ENCODE data around the gene UQCR10. TPM values are rescaled to one million over a fixed set of nuclear protein-coding genes. Genes with fewer than 3 reads are reported as not detected.

UQCR10 gene
- total and polyA plus RNA-seq, 11 donors, result 244 to 1,063 (median 321) TPM

DNA sequence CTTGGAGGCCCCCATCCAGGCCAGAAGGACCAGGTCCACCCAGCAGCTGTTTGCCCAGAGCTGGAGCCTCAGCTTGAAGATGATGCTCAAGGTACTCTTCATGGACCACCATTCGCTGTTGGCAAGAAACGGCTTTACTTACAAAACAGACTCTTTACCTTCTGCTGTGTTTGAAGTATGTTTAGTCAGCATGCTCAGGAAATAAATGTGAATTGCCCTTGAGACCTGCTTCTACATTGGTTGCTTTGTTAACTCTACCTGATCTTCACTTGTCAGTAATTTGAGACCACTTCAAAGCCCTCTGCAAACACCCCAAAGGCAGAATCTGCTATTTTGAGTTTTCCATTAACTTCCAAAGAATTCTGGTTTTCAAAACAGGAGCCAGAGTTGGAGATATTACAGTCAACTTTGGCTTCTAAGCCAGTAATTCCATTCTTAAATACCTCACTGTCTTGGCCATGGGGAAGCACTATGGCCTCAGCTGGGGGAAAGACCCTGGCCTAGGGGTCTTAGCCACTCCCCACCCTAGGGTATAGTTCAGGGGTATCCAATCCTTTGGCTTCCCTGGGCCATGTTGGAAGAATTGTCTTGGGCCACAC lies 2.7 kb downstream of the UQCR10 start:
- ATAC-seq, result no peak
- peaks cover 6 to 44% (median 28%) of the 10 kb centered on the region in 12 donors for H3K4me1 ChIP-seq
- WGBS, 4 donors, result 82 to 98% (median 95%) methylated on average over 2 of the region's 2 CpGs
- no peak for TF ChIP-seq POLR2A (IDR thresholded peaks at IDR 0.05)
- TF ChIP-seq, protein P1, sequence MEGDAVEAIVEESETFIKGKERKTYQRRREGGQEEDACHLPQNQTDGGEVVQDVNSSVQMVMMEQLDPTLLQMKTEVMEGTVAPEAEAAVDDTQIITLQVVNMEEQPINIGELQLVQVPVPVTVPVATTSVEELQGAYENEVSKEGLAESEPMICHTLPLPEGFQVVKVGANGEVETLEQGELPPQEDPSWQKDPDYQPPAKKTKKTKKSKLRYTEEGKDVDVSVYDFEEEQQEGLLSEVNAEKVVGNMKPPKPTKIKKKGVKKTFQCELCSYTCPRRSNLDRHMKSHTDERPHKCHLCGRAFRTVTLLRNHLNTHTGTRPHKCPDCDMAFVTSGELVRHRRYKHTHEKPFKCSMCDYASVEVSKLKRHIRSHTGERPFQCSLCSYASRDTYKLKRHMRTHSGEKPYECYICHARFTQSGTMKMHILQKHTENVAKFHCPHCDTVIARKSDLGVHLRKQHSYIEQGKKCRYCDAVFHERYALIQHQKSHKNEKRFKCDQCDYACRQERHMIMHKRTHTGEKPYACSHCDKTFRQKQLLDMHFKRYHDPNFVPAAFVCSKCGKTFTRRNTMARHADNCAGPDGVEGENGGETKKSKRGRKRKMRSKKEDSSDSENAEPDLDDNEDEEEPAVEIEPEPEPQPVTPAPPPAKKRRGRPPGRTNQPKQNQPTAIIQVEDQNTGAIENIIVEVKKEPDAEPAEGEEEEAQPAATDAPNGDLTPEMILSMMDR (IDR thresholded peaks at IDR 0.05), result no peak
- peaks cover 2 to 34% (median 27%) of the 10 kb centered on the region in 9 donors for H3K36me3 ChIP-seq
- no peaks in the 10 kb centered on the region for H3K9me3 ChIP-seq
- intact Hi-C loops (cut with DNase I), result loop anchor here in 5 of 10 donors (5.0 to 10.0 kb wide), 6 partner anchors 62 to 235 kb away; partner anchors contain the start of genes ASCC2 (in 2 of the 5) and MTMR3 (in 2 of the 5)
- no peak overlapping the region for H3K4me3 ChIP-seq
- H3K27me3 ChIP-seq, result no peaks in the 10 kb centered on the region
- DNase-seq, result no peak
- H3K27ac ChIP-seq, result peak overlapping the region in 1 of 12 donors; percentile 4

DNA sequence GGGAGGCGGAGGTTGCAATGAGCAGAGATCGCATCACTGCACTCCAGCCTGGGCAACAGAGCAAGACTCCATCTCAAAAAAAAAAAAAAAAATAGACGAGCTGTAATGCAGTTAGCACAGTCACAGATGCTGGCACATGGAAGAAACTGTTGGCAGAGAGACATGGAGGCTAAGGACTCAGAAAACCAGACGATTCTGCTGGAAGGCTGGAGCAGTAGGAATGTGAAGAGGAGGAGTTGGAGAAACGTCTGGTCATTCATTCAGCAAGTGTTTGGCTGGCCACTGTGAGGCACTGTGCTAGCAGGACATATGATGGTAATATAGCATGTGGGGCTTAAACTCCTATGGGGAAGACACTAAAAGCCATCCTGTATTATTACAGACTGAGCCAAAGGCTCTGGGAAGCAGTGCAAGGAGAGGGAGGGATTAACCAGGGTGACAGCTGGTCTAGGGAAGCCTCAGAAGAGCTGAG lies 5.0 kb downstream of the UQCR10 start:
- peaks cover 6 to 38% (median 19%) of the 10 kb centered on the region in 12 donors for H3K4me1 ChIP-seq
- intact Hi-C loops (cut with DNase I), result loop anchor here in 1 of 10 donors (10.0 kb wide), 1 partner anchor 113 kb away; the partner anchor contains the start of gene MTMR3
- ATAC-seq, result peak in 3 of 4 donors; percentile 20 to 39 (median 34)
- H3K27me3 ChIP-seq, result no peaks in the 10 kb centered on the region
- peak overlapping the region in 1 of 12 donors; percentile 18 for H3K27ac ChIP-seq
- DNase-seq, result peak in 2 of 5 donors; percentile 38 to 47
- no peak overlapping the region for H3K4me3 ChIP-seq
- WGBS, 4 donors, result 45 to 55% (median 50%) methylated on average over 5 of the region's 5 CpGs
- H3K36me3 ChIP-seq, result peaks cover 2 to 34% (median 27%) of the 10 kb centered on the region in 9 donors
- no peaks in the 10 kb centered on the region for H3K9me3 ChIP-seq
- TF ChIP-seq POLR2A (IDR thresholded peaks at IDR 0.05), result no peak
- TF ChIP-seq, protein P1 (IDR thresholded peaks at IDR 0.05), result peak in 7 of 12 donors; percentile 23 to 44 (median 24)

DNA sequence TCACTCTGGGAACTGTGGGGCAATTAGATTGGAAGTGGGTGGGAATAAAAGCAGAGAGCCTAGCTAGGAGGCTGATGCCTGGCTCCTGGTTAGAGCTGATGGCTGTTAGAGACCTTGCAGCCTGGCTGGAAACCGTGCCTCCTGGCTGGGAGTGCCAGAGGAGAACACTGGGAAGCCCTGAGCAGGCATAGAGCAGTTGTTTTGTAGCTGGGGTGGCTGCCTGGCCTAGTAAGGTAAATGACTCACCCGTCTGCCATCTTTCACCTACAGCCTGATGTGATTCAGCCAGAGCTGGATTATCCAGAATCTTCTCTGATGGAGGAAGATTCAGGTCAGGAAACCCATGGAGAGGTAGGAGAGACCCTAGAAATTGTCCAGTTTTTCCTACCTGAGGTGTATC lies 6.1 kb downstream of the UQCR10 start:
- 54 to 77% (median 66%) methylated on average over 2 of the region's 2 CpGs for WGBS, 4 donors
- Histone ChIP-seq H3K4me1 (peaks cover 6 to 32% (median 17%) of the 10 kb centered on the region in 12 donors), H3K4me3 (no peak overlapping the region), H3K27ac (peak overlapping the region in 4 of 12 donors; percentile 10 to 33 (median 21)), H3K27me3 (no peaks in the 10 kb centered on the region), H3K36me3 (peaks cover 2 to 34% (median 27%) of the 10 kb centered on the region in 9 donors), H3K9me3 (no peaks in the 10 kb centered on the region)
- ATAC-seq (peak; percentile 10 to 76 (median 65)), DNase-seq (peak in 1 of 5 donors; percentile 37)
- intact Hi-C loops (cut with DNase I), result loop anchor here in 1 of 10 donors (10.0 kb wide), 1 partner anchor 112 kb away; the partner anchor contains the start of gene MTMR3
- TF ChIP-seq, protein P1 (IDR thresholded peaks at IDR 0.05), result no peak
- no peak for TF ChIP-seq POLR2A (IDR thresholded peaks at IDR 0.05)

DNA sequence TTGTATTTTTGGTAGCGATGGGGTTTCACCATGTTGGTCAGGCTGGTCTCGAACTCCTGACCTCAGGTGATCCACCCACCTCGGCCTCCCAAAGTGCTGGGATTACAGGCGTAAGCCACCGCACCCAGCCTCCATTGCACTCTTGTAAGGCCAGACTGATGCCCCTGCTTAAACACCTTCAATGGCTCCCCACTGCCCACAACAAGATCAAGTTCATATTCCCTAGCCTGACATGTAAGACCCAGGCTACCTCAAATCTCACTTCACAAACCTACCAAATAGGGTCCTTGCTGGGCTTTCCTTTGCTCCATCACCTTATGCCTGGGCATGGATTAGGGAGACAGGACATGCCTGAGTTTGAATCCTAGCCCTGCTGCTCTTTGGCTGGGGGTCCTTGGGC lies 13.1 kb downstream of the UQCR10 start:
- intact Hi-C loops (cut with DNase I), result loop anchor here in 3 of 10 donors (5.0 kb wide), 2 partner anchors 37 to 52 kb away; no protein-coding TSS in a partner anchor

More for the DNA sequence above, 13.1 kb downstream of the UQCR10 start:
- H3K4me1 ChIP-seq, result peaks cover 0 to 52% (median 31%) of the 10 kb centered on the region in 12 donors
- H3K27me3 ChIP-seq, result no peaks in the 10 kb centered on the region
- TF ChIP-seq, protein P1 (IDR thresholded peaks at IDR 0.05), result no peak
- TF ChIP-seq POLR2A (IDR thresholded peaks at IDR 0.05), result no peak
- no peak for ATAC-seq
- H3K9me3 ChIP-seq, result no peaks in the 10 kb centered on the region
- no peak for DNase-seq
- H3K27ac ChIP-seq, result peak overlapping the region; percentile 55 to 89 (median 76)
- WGBS, 4 donors, result 95 to 99% (median 98%) methylated on average over 5 of the region's 5 CpGs
- no peak overlapping the region for H3K4me3 ChIP-seq
- H3K36me3 ChIP-seq, result no peaks in the 10 kb centered on the region

Data from heart left ventricle (tissue), 16 donors.